GM23338 (cell line): ENCODE results near the gene HSDL2. TPM values are rescaled to one million over a fixed set of nuclear protein-coding genes. Genes with fewer than 3 reads are reported as not detected.

Experiments used
- ATAC-seq: fragments of 200-7000 bp; cut with Tn5 transposase; 3 replicates; pipeline ENCODE4 v1.9.1; 2020
- DNase-seq: peaks from one replicate; pipeline ENCODE4 v3.0.0-alpha.2; 2015; ENCODE audit warnings: low spot score
- H2AFZ ChIP-seq: fragments of 200-600 bp; sonication (generic); 2 replicates; pipeline ENCODE4 v1.8.0; 2016; ENCODE audit warnings: antibody characterized with exemption, mild to moderate bottlenecking, moderate library complexity
- H3F3A ChIP-seq: fragments of 200-600 bp; sonication (generic); replicated peaks from 2 replicates; pipeline ENCODE4 v1.8.0; 2017; ENCODE audit warnings: antibody characterized with exemption, mixed run types, low read depth
- H3K27ac ChIP-seq: fragments of 200-600 bp; sonication (generic); 2 replicates; pipeline ENCODE4 v1.6.1; 2016; ENCODE audit warnings: low read depth
- H3K27me3 ChIP-seq: fragments of 200-600 bp; sonication (generic); 2 replicates; pipeline ENCODE4 v1.8.0; 2016; ENCODE audit warnings: mild to moderate bottlenecking, mixed run types, moderate library complexity; ENCODE audit not compliant: insufficient read depth
- H3K36me3 ChIP-seq: fragments of 200-600 bp; sonication (generic); 2 replicates; pipeline ENCODE4 v1.8.0; 2016; ENCODE audit warnings: mild to moderate bottlenecking; ENCODE audit not compliant: insufficient read depth
- H3K4me1 ChIP-seq: fragments of 200-600 bp; sonication (generic); 2 replicates; pipeline ENCODE4 v1.8.0; 2016; ENCODE audit warnings: mild to moderate bottlenecking, moderate library complexity; ENCODE audit not compliant: insufficient read depth
- H3K4me2 ChIP-seq: fragments of 200-600 bp; sonication (generic); 2 replicates; pipeline ENCODE4 v1.7.1; 2017; ENCODE audit warnings: mixed run types
- H3K4me3 ChIP-seq: fragments of 200-600 bp; sonication (generic); 2 replicates; pipeline ENCODE4 v1.6.1; 2016; ENCODE audit warnings: mixed run types
- H3K79me2 ChIP-seq: fragments of 200-600 bp; sonication (generic); replicated peaks from 2 replicates; pipeline ENCODE4 v1.8.0; 2017; ENCODE audit warnings: mild to moderate bottlenecking; ENCODE audit not compliant: insufficient read depth
- H3K9me2 ChIP-seq: fragments of 200-600 bp; sonication (generic); 2 replicates; pipeline ENCODE4 v1.8.0; 2017; ENCODE audit not compliant: insufficient read depth
- H4K20me1 ChIP-seq: fragments of 200-600 bp; sonication (generic); replicated peaks from 2 replicates; pipeline ENCODE4 v1.8.0; 2017; ENCODE audit warnings: mild to moderate bottlenecking; ENCODE audit not compliant: insufficient read depth
- H3K27ac Mint-ChIP-seq: 2 replicates; pipeline ENCODE4 v1.8.0; 2020; ENCODE audit warnings: inconsistent platforms, mild to moderate bottlenecking, moderate library complexity, mixed read lengths
- H3K27me3 Mint-ChIP-seq: 3 replicates; pipeline ENCODE4 v1.8.0; 2022; ENCODE audit warnings: low read depth, mild to moderate bottlenecking, moderate library complexity, mixed read lengths, inconsistent platforms; ENCODE audit not compliant: insufficient read depth, poor library complexity
- H3K36me3 Mint-ChIP-seq: 3 replicates; pipeline ENCODE4 v1.8.0; 2021; ENCODE audit warnings: low read depth, mild to moderate bottlenecking, inconsistent platforms, moderate library complexity, mixed read lengths
- H3K4me1 Mint-ChIP-seq: 3 replicates; pipeline ENCODE4 v1.8.0; 2020; ENCODE audit warnings: mild to moderate bottlenecking, inconsistent platforms, mixed read lengths
- H3K4me3 Mint-ChIP-seq: 3 replicates; pipeline ENCODE4 v1.8.0; 2021; ENCODE audit warnings: moderate library complexity, mild to moderate bottlenecking, inconsistent platforms, mixed read lengths
- H3K9me3 Mint-ChIP-seq: 3 replicates; pipeline ENCODE4 v1.8.0; 2020; ENCODE audit warnings: moderate library complexity, mild to moderate bottlenecking, inconsistent platforms, mixed read lengths
- CTCF ChIP-seq, 2 experiments: fragments of 200-600 bp in 1 of 2; sonication (generic) in 1 of 2; conservative IDR thresholded peaks; 2 replicates each; pipeline versions ENCODE4 v1.5.1 to v1.6.1; 2016 to 2017; ENCODE audit warnings: antibody characterized with exemption in 2 of 2, low read depth in 2 of 2, mild to moderate bottlenecking in 2 of 2, moderate library complexity in 1 of 2
- ETS1 ChIP-seq: IDR thresholded peaks from 2 replicates; pipeline ENCODE4 v1.6.1; 2016; ENCODE audit warnings: antibody characterized with exemption
- EZH2 ChIP-seq: fragments of 200-600 bp; sonication (generic); IDR thresholded peaks from one replicate; pipeline ENCODE4 v1.8.0; 2017; ENCODE audit warnings: antibody characterized with exemption, mild to moderate bottlenecking, low read depth; ENCODE audit not compliant: unreplicated experiment
- EZH2phosphoT487 ChIP-seq: fragments of 200-600 bp; sonication (generic); IDR thresholded peaks from one replicate; pipeline ENCODE4 v1.8.1; 2018; ENCODE audit warnings: antibody characterized with exemption; ENCODE audit not compliant: unreplicated experiment
- POLR2AphosphoS5 ChIP-seq: IDR thresholded peaks from 2 replicates; pipeline ENCODE4 v1.6.1; 2016; ENCODE audit warnings: antibody characterized with exemption, low read depth
- REST ChIP-seq: IDR thresholded peaks from one replicate; pipeline ENCODE4 v1.6.1; 2018; ENCODE audit warnings: antibody characterized with exemption; ENCODE audit not compliant: unreplicated experiment
- STAT1 ChIP-seq: IDR thresholded peaks from one replicate; pipeline ENCODE4 v1.6.1; 2016; ENCODE audit warnings: antibody characterized with exemption; ENCODE audit not compliant: unreplicated experiment
- ZNF114 ChIP-seq: fragments of 250-450 bp; sonication (Bioruptor Pico); IDR thresholded peaks from 2 replicates; pipeline ENCODE4 v1.5.0; 2020; ENCODE audit warnings: mild to moderate bottlenecking, moderate library complexity
- ZNF331 ChIP-seq: fragments of 250-450 bp; sonication (Bioruptor Pico); IDR thresholded peaks from 2 replicates; pipeline ENCODE4 v1.5.0; 2020; ENCODE audit warnings: low read depth, mild to moderate bottlenecking, moderate library complexity
- polyA plus RNA-seq: library from polyadenylated mRNA; unstranded; fragments of >200 nt; fragmentation: Nextera tagmentation; extraction: Ambion mirVana; gene quantifications from 2 replicates; pipeline ENCODE4 v1.2.1, GENCODE V29; 2016
- total RNA-seq: library from RNA; depleted of rRNA; stranded (reverse); fragments of >200 nt; shearing (Covaris generic); gene quantifications from 2 replicates; pipeline ENCODE4 v1.2.3, GENCODE V29; 2014

The HSDL2 gene
- total and polyA plus RNA-seq, 2 experiments from 2014 or later = 11.4 to 15.3 TPM

- no peak for TF ChIP-seq CTCF (conservative IDR thresholded peaks at IDR 0.05; ENCODE audit: low read depth in 2 of 2)
- no peak for TF ChIP-seq EZH2
- no peak for TF ChIP-seq REST
- TF ChIP-seq EZH2phosphoT487 = no peak
- no peak for TF ChIP-seq ZNF331 (CRISPR knock-in tag)
- no peak for TF ChIP-seq ETS1
- no peak for TF ChIP-seq STAT1
- TF ChIP-seq POLR2AphosphoS5 = no peak
These were observed 47.7 kb upstream of the HSDL2 start (continued) for GRCh38 chr9:112332214-112332613.

GRCh38 chr9:112332674-112332976 is 47.3 kb upstream of the HSDL2 start:
- no peaks in the 10 kb centered on the region for H3K9me3 Mint-ChIP-seq
- Histone ChIP-seq H3K4me2 (peak overlapping the region; percentile 76), H3K4me1 (peaks cover 25% of the 10 kb centered on the region), H3K27ac (peak overlapping the region; percentile 43), H4K20me1 (peaks cover 4% of the 10 kb centered on the region), H3K79me2 (peaks cover 51% of the 10 kb centered on the region), H3K36me3 (no peaks in the 10 kb centered on the region), H2AFZ (no peak overlapping the region), H3F3A (no peaks in the 10 kb centered on the region; the same call in 1 of the 2 replicates), H3K27me3 (no peaks in the 10 kb centered on the region), H3K4me3 (peak overlapping the region; percentile 82), H3K9me2 (no peaks in the 10 kb centered on the region)
- peaks cover 2% of the 10 kb centered on the region for H3K27me3 Mint-ChIP-seq
- no peak for ATAC-seq
- H3K36me3 Mint-ChIP-seq = peaks cover 6% of the 10 kb centered on the region; the same call in 2 of the 3 replicates
- H3K4me3 Mint-ChIP-seq = peak overlapping the region; percentile 98
- no peak for DNase-seq
- H3K4me1 Mint-ChIP-seq = peaks cover 22% of the 10 kb centered on the region
- peak overlapping the region; percentile 92 for H3K27ac Mint-ChIP-seq
- TF ChIP-seq ZNF114 (CRISPR knock-in tag) = no peak
- peak in 1 of 2 experiments; percentile 22; a peak in 2 of 4 replicates for TF ChIP-seq CTCF (conservative IDR thresholded peaks at IDR 0.05; ENCODE audit: low read depth in 2 of 2)
- TF ChIP-seq ETS1 = no peak
- TF ChIP-seq STAT1 = no peak
